HEK293 (cell line): ENCODE results near the gene ISM1.

Source experiments
- CTCF ChIA-PET: fragments of 350-600 bp; formaldehyde crosslinking; extraction: SDS; loops from one replicate; lab custom pipeline; 2021; ENCODE audit warnings: antibody characterized with exemption; lab: Yijun Ruan, JAX
- POLR2A ChIA-PET: fragments of 300-600 bp; formaldehyde crosslinking; extraction: SDS; loops from one replicate; lab custom pipeline; 2020; ENCODE audit warnings: antibody characterized with exemption, inconsistent platforms; lab: Yijun Ruan, JAX
- H3K27ac ChIP-seq: fragments of 200-500 bp; sonication (Bioruptor generic); 2 replicates; pipeline ENCODE4 v1.5.1; 2014; ENCODE audit warnings: low read depth, low read length, control low read depth, inconsistent platforms; ENCODE audit errors: extremely low read depth
- H3K36me3 ChIP-seq, 2 experiments: fragments of 200-500 bp in 1 of 2; sonication (Bioruptor generic) in 1 of 2; 1 replicate in 1 of 2; 2 replicates in 1 of 2; pipeline ENCODE4 v1.5.1; 2014 to 2017; ENCODE audit warnings: inconsistent platforms in 2 of 2, low read length in 2 of 2; ENCODE audit not compliant: control insufficient read depth in 2 of 2, insufficient read depth in 1 of 2
- H3K4me1 ChIP-seq: fragments of 200-500 bp; sonication (Bioruptor generic); 2 replicates; pipeline ENCODE4 v1.5.1; 2014; ENCODE audit warnings: mild to moderate bottlenecking, low read length, inconsistent platforms; ENCODE audit not compliant: control insufficient read depth, insufficient read depth
- H3K4me3 ChIP-seq: 2 replicates; pipeline ENCODE4 v1.5.1; 2011; ENCODE audit warnings: low read depth, mild to moderate bottlenecking, control low read depth, low read length, moderate library complexity
- H3K9me3 ChIP-seq: fragments of 200-500 bp; sonication (Bioruptor generic); 2 replicates; pipeline ENCODE4 v1.5.1; 2014; ENCODE audit warnings: low read depth, low read length, inconsistent platforms; ENCODE audit not compliant: control insufficient read depth, insufficient read depth
- GLIS2 ChIP-seq: fragments of 450-650 bp; formaldehyde crosslinking; IDR thresholded peaks from 2 replicates; pipeline ENCODE4 v1.5.1; 2016; ENCODE audit warnings: missing biosample characterization, missing genetic modification characterization
- HOXA7 ChIP-seq: sonication (generic); formaldehyde crosslinking; IDR thresholded peaks from 2 replicates; pipeline ENCODE4 v1.8.1; 2022; ENCODE audit warnings: missing genetic modification reagents, borderline replicate concordance
- HOXD13 ChIP-seq: sonication (generic); formaldehyde crosslinking; IDR thresholded peaks from 2 replicates; pipeline ENCODE4 v1.8.0; 2022; ENCODE audit warnings: missing genetic modification reagents, borderline replicate concordance
- KLF16 ChIP-seq: fragments of 450-650 bp; formaldehyde crosslinking; IDR thresholded peaks from 2 replicates; pipeline ENCODE4 v1.5.1; 2017; ENCODE audit warnings: missing biosample characterization, missing genetic modification characterization
- PRDM1 ChIP-seq: fragments of 450-650 bp; formaldehyde crosslinking; IDR thresholded peaks from 2 replicates; pipeline ENCODE4; 2016; ENCODE audit warnings: missing biosample characterization, missing genetic modification characterization
- SP2 ChIP-seq: fragments of 450-650 bp; formaldehyde crosslinking; IDR thresholded peaks from 2 replicates; pipeline ENCODE4 v1.5.1; 2016; ENCODE audit warnings: missing biosample characterization, missing genetic modification characterization
- SP7 ChIP-seq: fragments of 450-650 bp; formaldehyde crosslinking; IDR thresholded peaks from 2 replicates; pipeline ENCODE4 v1.5.1; 2016; ENCODE audit warnings: missing biosample characterization, missing genetic modification characterization
- ZBTB1 ChIP-seq: fragments of 450-650 bp; formaldehyde crosslinking; IDR thresholded peaks from 2 replicates; pipeline ENCODE4 v1.5.1; 2016; ENCODE audit warnings: missing biosample characterization, missing genetic modification characterization
- ZBTB48 ChIP-seq: fragments of 450-650 bp; formaldehyde crosslinking; IDR thresholded peaks from 2 replicates; pipeline ENCODE4 v1.5.1; 2016; ENCODE audit warnings: missing biosample characterization, missing genetic modification characterization
- ZFHX2 ChIP-seq: fragments of 450-650 bp; formaldehyde crosslinking; conservative IDR thresholded peaks from 2 replicates; pipeline ENCODE4 v1.5.1; 2016; ENCODE audit warnings: missing biosample characterization, missing genetic modification characterization
- ZFP41 ChIP-seq: fragments of 450-650 bp; formaldehyde crosslinking; IDR thresholded peaks from 2 replicates; pipeline ENCODE4 v1.5.1; 2016; ENCODE audit warnings: missing biosample characterization, missing genetic modification characterization, borderline replicate concordance
- ZNF112 ChIP-seq: fragments of 450-650 bp; formaldehyde crosslinking; IDR thresholded peaks from 2 replicates; pipeline ENCODE4 v1.5.0; 2017; ENCODE audit warnings: missing biosample characterization, missing genetic modification characterization
- ZNF169 ChIP-seq: fragments of 450-650 bp; formaldehyde crosslinking; IDR thresholded peaks from 2 replicates; pipeline ENCODE4 v1.5.1; 2016; ENCODE audit warnings: missing biosample characterization, missing genetic modification characterization
- ZNF19 ChIP-seq: fragments of 450-650 bp; formaldehyde crosslinking; IDR thresholded peaks from 2 replicates; pipeline ENCODE4; 2016; ENCODE audit warnings: missing biosample characterization, missing genetic modification characterization, low read depth
- ZNF202 ChIP-seq: fragments of 450-650 bp; formaldehyde crosslinking; IDR thresholded peaks from 2 replicates; pipeline ENCODE4 v1.5.1; 2016; ENCODE audit warnings: missing biosample characterization, missing genetic modification characterization, borderline replicate concordance
- ZNF223 ChIP-seq: fragments of 450-650 bp; formaldehyde crosslinking; IDR thresholded peaks from 2 replicates; pipeline ENCODE4 v1.5.1; 2016; ENCODE audit warnings: missing biosample characterization, missing genetic modification characterization
- ZNF335 ChIP-seq: fragments of 450-650 bp; formaldehyde crosslinking; conservative IDR thresholded peaks from 2 replicates; pipeline ENCODE4 v1.5.1; 2016; ENCODE audit warnings: missing biosample characterization, missing genetic modification characterization
- ZNF391 ChIP-seq: fragments of 450-650 bp; formaldehyde crosslinking; IDR thresholded peaks from 2 replicates; pipeline ENCODE4 v1.5.1; 2016; ENCODE audit warnings: low read depth, missing biosample characterization, missing genetic modification characterization, borderline replicate concordance
- ZNF501 ChIP-seq: fragments of 450-650 bp; formaldehyde crosslinking; IDR thresholded peaks from 2 replicates; pipeline ENCODE4 v1.5.1; 2016; ENCODE audit warnings: missing biosample characterization, missing genetic modification characterization
- ZNF510 ChIP-seq: fragments of 450-650 bp; formaldehyde crosslinking; IDR thresholded peaks from 2 replicates; pipeline ENCODE4 v1.5.1; 2018; ENCODE audit warnings: mild to moderate bottlenecking, missing genetic modification characterization, missing biosample characterization; ENCODE audit not compliant: insufficient replicate concordance
- ZNF530 ChIP-seq: fragments of 450-650 bp; formaldehyde crosslinking; IDR thresholded peaks from 2 replicates; pipeline ENCODE4 v1.5.1; 2016; ENCODE audit warnings: low read depth, missing biosample characterization, missing genetic modification characterization
- ZNF596 ChIP-seq: fragments of 450-650 bp; IDR thresholded peaks from 2 replicates; pipeline ENCODE4 v1.5.0; 2018; ENCODE audit warnings: missing biosample characterization, mild to moderate bottlenecking, missing genetic modification characterization, moderate library complexity
- ZNF654 ChIP-seq: fragments of 450-650 bp; formaldehyde crosslinking; IDR thresholded peaks from 2 replicates; pipeline ENCODE4 v1.5.1; 2016; ENCODE audit warnings: low read depth, missing biosample characterization, missing genetic modification characterization
- ZNF701 ChIP-seq: fragments of 450-650 bp; formaldehyde crosslinking; IDR thresholded peaks from 2 replicates; pipeline ENCODE4 v1.5.1; 2016; ENCODE audit warnings: missing biosample characterization, missing genetic modification characterization
- ZNF792 ChIP-seq: fragments of 450-650 bp; formaldehyde crosslinking; IDR thresholded peaks from 2 replicates; pipeline ENCODE4 v1.5.1; 2016; ENCODE audit warnings: missing biosample characterization, missing genetic modification characterization
- ZNF843 ChIP-seq: fragments of 450-650 bp; formaldehyde crosslinking; IDR thresholded peaks from 2 replicates; pipeline ENCODE4 v1.5.1; 2016; ENCODE audit warnings: missing biosample characterization, missing genetic modification characterization
- ZXDB ChIP-seq: fragments of 450-650 bp; formaldehyde crosslinking; IDR thresholded peaks from 2 replicates; pipeline ENCODE4 v1.5.1; 2016; ENCODE audit warnings: missing biosample characterization, missing genetic modification characterization
- TF ChIP-seq, protein P1 (sequence below): fragments of 450-650 bp; formaldehyde crosslinking; IDR thresholded peaks from 2 replicates; pipeline ENCODE4 v1.5.1; 2017; ENCODE audit warnings: missing biosample characterization, missing genetic modification characterization
- TF ChIP-seq, protein P2 (sequence below): fragments of 450-650 bp; formaldehyde crosslinking; IDR thresholded peaks from 2 replicates; pipeline ENCODE4 v1.5.0; 2017; ENCODE audit warnings: missing biosample characterization, missing genetic modification characterization, borderline replicate concordance
- TF ChIP-seq, protein P3 (sequence below): fragments of 450-650 bp; formaldehyde crosslinking; IDR thresholded peaks from 2 replicates; pipeline ENCODE4 v1.5.1; 2017; ENCODE audit warnings: missing biosample characterization, missing genetic modification characterization
- TF ChIP-seq, protein P4 (sequence below): IDR thresholded peaks from 2 replicates; pipeline ENCODE4 v1.6.1; 2011; ENCODE audit warnings: mild to moderate bottlenecking, low read depth, low read length, borderline replicate concordance

ISM1 gene

DNA sequence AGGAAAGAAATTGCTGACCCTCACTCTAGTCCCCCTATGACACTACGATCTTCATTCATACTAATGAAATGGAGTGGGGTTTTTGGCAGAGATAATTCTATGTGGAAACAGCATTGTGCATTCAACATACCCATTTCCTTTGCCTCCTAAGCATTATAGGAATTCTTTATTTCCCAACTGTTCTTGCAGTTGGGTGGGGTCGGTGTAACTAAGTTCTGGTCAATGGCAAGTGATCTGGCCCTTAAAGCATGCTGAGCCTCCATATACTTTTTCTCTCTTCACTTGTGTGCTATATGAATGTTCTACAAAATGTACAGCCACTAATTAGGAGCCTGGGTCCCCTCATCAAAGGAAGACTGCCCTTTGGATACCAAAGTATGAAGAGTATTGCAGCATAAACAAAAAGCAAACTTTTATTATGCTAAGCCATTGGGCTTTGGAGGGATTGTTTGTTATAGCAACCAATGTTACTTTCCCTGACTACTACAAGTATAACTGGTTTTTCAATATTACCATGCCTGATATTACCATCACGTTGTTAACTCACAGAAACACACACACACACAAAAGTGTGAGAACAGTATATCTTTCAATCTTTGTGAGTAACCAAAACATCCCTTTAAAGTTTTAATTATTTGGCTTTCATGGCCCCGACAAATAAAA, 9.0 kb upstream of the ISM1 start:
- CTCF ChIA-PET: interaction anchor here (1.4 kb wide), 1 partner anchor 9 kb away, joined by 3 read pairs; the partner anchor contains the start of gene ISM1
- H3K4me3 ChIP-seq: no peak overlapping the region
- TF ChIP-seq ZNF510 (tag by site-specific recombination) (no peak), SP2 (tag by site-specific recombination) (no peak), ZBTB1 (tag by site-specific recombination) (no peak), ZFP41 (tag by site-specific recombination) (no peak), PRDM1 (tag by site-specific recombination) (no peak), HOXD13 (CRISPR knock-in tag) (no peak), ZNF202 (no peak), ZNF596 (tag by site-specific recombination) (no peak), GLIS2 (tag by site-specific recombination) (no peak), ZNF792 (tag by site-specific recombination) (no peak), SP7 (no peak), ZNF112 (tag by site-specific recombination) (no peak), KLF16 (no peak), ZNF701 (no peak), ZNF391 (no peak), ZNF843 (tag by site-specific recombination) (no peak), ZBTB48 (tag by site-specific recombination) (no peak)
- TF ChIP-seq, protein P1, sequence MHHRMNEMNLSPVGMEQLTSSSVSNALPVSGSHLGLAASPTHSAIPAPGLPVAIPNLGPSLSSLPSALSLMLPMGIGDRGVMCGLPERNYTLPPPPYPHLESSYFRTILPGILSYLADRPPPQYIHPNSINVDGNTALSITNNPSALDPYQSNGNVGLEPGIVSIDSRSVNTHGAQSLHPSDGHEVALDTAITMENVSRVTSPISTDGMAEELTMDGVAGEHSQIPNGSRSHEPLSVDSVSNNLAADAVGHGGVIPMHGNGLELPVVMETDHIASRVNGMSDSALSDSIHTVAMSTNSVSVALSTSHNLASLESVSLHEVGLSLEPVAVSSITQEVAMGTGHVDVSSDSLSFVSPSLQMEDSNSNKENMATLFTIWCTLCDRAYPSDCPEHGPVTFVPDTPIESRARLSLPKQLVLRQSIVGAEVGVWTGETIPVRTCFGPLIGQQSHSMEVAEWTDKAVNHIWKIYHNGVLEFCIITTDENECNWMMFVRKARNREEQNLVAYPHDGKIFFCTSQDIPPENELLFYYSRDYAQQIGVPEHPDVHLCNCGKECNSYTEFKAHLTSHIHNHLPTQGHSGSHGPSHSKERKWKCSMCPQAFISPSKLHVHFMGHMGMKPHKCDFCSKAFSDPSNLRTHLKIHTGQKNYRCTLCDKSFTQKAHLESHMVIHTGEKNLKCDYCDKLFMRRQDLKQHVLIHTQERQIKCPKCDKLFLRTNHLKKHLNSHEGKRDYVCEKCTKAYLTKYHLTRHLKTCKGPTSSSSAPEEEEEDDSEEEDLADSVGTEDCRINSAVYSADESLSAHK: no peak
- TF ChIP-seq, protein P2, sequence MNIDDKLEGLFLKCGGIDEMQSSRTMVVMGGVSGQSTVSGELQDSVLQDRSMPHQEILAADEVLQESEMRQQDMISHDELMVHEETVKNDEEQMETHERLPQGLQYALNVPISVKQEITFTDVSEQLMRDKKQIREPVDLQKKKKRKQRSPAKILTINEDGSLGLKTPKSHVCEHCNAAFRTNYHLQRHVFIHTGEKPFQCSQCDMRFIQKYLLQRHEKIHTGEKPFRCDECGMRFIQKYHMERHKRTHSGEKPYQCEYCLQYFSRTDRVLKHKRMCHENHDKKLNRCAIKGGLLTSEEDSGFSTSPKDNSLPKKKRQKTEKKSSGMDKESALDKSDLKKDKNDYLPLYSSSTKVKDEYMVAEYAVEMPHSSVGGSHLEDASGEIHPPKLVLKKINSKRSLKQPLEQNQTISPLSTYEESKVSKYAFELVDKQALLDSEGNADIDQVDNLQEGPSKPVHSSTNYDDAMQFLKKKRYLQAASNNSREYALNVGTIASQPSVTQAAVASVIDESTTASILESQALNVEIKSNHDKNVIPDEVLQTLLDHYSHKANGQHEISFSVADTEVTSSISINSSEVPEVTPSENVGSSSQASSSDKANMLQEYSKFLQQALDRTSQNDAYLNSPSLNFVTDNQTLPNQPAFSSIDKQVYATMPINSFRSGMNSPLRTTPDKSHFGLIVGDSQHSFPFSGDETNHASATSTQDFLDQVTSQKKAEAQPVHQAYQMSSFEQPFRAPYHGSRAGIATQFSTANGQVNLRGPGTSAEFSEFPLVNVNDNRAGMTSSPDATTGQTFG: no peak
- TF ChIP-seq, all 188 proteins: peak for 0
- H3K9me3 ChIP-seq: no peaks in the 10 kb centered on the region
- no peaks in the 10 kb centered on the region for H3K4me1 ChIP-seq
- POLR2A ChIA-PET: interaction anchor here (0.7 kb wide), 1 partner anchor 9 kb away, joined by 3 read pairs; the partner anchor contains the start of gene ISM1
- H3K36me3 ChIP-seq: no peaks in the 10 kb centered on the region
- H3K27ac ChIP-seq: no peak overlapping the region

DNA sequence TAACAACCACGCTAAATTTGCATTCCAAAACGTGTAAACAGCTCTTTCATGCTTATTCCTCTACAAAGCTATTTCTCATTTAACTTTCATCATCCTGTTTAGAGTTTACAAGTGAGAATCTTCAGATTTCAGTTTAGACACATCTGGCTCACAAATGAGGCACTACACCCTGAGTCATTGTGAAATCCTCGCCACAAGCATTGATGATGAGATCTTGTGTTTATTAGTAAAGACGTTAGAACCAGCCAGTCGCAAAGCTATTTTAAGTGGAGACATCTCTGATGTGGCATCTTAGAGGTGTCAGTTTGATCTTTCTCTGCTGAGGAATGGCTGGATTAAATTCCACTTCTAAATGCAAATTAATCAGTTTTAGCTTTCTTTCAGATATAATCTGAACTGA, 8.3 kb upstream of the ISM1 start:
- Histone ChIP-seq H3K4me1 (no peaks in the 10 kb centered on the region), H3K4me3 (no peak overlapping the region), H3K27ac (no peak overlapping the region), H3K9me3 (no peaks in the 10 kb centered on the region), H3K36me3 (no peaks in the 10 kb centered on the region)
- ChIA-PET CTCF (interaction anchor here (1.4 kb wide), 1 partner anchor 9 kb away, joined by 3 read pairs; the partner anchor contains the start of gene ISM1), POLR2A (interaction anchor here (0.7 kb wide), 1 partner anchor 8 kb away, joined by 3 read pairs; the partner anchor contains the start of gene ISM1)
- no peak for TF ChIP-seq ZNF654
- no peak for TF ChIP-seq HOXA7 (CRISPR knock-in tag)
- no peak for TF ChIP-seq ZXDB (tag by site-specific recombination)
- TF ChIP-seq ZNF501 (tag by site-specific recombination): no peak
- TF ChIP-seq ZNF792 (tag by site-specific recombination): no peak
- TF ChIP-seq, protein P3, sequence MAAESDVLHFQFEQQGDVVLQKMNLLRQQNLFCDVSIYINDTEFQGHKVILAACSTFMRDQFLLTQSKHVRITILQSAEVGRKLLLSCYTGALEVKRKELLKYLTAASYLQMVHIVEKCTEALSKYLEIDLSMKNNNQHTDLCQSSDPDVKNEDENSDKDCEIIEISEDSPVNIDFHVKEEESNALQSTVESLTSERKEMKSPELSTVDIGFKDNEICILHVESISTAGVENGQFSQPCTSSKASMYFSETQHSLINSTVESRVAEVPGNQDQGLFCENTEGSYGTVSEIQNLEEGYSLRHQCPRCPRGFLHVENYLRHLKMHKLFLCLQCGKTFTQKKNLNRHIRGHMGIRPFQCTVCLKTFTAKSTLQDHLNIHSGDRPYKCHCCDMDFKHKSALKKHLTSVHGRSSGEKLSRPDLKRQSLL (tag by site-specific recombination): no peak
- no peak for TF ChIP-seq ZNF19 (tag by site-specific recombination)
- TF ChIP-seq ZNF223 (tag by site-specific recombination): no peak
- no peak for TF ChIP-seq ZNF530 (tag by site-specific recombination)
- TF ChIP-seq ZNF335 (tag by site-specific recombination): no peak
- no peak for TF ChIP-seq ZNF169
- no peak for TF ChIP-seq PRDM1 (tag by site-specific recombination)
- no peak for TF ChIP-seq ZFHX2 (tag by site-specific recombination)
- TF ChIP-seq, protein P4, sequence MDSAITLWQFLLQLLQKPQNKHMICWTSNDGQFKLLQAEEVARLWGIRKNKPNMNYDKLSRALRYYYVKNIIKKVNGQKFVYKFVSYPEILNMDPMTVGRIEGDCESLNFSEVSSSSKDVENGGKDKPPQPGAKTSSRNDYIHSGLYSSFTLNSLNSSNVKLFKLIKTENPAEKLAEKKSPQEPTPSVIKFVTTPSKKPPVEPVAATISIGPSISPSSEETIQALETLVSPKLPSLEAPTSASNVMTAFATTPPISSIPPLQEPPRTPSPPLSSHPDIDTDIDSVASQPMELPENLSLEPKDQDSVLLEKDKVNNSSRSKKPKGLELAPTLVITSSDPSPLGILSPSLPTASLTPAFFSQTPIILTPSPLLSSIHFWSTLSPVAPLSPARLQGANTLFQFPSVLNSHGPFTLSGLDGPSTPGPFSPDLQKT: no peak
